Testis (tissue), 2 donors: ENCODE results near the gene EFNA2.

ENCODE experiments used
- POLR2A ChIP-seq: fragments of 450-650 bp; IDR thresholded peaks from one replicate; pipeline ENCODE4 v1.6.1; 2017; ENCODE audit warnings: antibody characterized with exemption, mild to moderate bottlenecking, moderate library complexity
- TF ChIP-seq, protein P1 (sequence below), 3 experiments: fragments of 450-650 bp in 2 of 3; fragments of 200-600 bp in 1 of 3; sonication (generic) in 1 of 3; IDR thresholded peaks; one replicate each; pipeline ENCODE4 v1.5.1; 2016 to 2019; ENCODE audit warnings: antibody characterized with exemption in 3 of 3, mild to moderate bottlenecking in 2 of 3, moderate library complexity in 1 of 3

DNA sequence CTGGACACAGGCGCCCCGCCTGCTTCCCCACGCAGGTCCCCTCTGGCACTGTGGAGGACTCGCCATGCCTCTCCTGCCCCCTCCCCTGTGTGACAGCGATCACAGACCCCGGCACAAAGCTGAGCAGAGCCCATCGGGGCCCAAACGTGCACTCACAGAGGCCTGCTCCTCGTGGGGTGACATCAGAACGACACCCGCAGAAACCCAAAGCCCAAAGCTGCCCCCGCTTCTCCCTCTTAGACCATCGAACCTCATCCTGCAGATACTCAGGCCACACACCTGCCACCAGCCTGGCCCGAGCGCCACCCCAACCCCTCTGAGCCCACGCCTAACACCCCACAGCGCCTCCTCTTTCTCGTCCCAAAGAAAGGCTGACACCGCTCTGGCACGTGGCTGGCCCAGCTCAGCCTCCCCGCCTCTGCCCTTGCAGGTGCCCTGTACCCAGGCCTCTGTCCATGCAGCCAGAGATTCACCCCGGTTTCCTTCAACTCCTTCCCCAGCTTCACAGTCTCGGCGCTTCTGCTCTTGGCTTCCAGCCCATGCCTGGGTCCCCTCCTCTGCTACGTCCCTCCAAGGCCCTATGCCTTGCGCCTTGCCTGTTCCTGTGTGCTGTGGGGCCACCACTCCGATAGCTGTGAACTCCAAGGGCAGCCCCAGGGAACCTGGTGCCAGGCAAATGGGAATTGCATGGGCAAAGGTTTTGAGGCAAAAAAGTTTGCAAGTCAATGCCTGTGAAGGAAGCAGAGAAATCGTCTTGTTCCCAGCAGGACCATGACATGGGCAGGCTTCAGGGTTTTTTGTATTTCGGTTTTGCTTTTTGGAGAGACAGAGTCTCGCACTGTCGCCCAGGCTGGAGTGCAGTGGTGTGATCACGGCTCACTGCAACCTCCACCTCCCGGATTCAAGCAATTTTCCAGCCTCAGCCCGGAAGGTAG is 47.0 kb upstream of the EFNA2 start:
- TF ChIP-seq, protein P1, sequence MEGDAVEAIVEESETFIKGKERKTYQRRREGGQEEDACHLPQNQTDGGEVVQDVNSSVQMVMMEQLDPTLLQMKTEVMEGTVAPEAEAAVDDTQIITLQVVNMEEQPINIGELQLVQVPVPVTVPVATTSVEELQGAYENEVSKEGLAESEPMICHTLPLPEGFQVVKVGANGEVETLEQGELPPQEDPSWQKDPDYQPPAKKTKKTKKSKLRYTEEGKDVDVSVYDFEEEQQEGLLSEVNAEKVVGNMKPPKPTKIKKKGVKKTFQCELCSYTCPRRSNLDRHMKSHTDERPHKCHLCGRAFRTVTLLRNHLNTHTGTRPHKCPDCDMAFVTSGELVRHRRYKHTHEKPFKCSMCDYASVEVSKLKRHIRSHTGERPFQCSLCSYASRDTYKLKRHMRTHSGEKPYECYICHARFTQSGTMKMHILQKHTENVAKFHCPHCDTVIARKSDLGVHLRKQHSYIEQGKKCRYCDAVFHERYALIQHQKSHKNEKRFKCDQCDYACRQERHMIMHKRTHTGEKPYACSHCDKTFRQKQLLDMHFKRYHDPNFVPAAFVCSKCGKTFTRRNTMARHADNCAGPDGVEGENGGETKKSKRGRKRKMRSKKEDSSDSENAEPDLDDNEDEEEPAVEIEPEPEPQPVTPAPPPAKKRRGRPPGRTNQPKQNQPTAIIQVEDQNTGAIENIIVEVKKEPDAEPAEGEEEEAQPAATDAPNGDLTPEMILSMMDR (IDR thresholded peaks at IDR 0.05): no peak
- no peak for TF ChIP-seq POLR2A
